HepG2 (cell line): ENCODE measurements around the gene TAS2R4. TPM values are rescaled to one million over a fixed set of nuclear protein-coding genes. Genes with fewer than 3 reads are reported as not detected.

Experiments
- polyA plus RNA-seq, 8 experiments: library from polyadenylated mRNA; depleted of rRNA in 3 of 8; stranded (reverse) in 7 of 8; unstranded in 1 of 8; fragments of >200 nt; fragmentation: Illumina TruSeq in 4 of 8; extraction: Trizol in 4 of 8; gene quantifications; 2 replicates each; pipeline versions ENCODE4 v1.2.1 to v1.2.3, GENCODE V29; 2011 to 2016; ENCODE audit warnings: low read depth in 4 of 8, missing spikeins in 1 of 8, mixed read lengths in 1 of 8; ENCODE audit not compliant: insufficient read depth in 1 of 8
- small RNA-seq, 3 experiments: library from RNA; depleted of rRNA; stranded (forward); fragments of <200 nt; gene quantifications; one replicate each; pipeline ENCODE3, GENCODE V24; 2012; ENCODE audit warnings: low read depth in 2 of 3, low replicate concordance in 1 of 3; ENCODE audit not compliant: insufficient read length in 3 of 3, insufficient read depth in 2 of 3
- total RNA-seq, 5 experiments: library from RNA; depleted of rRNA; stranded (reverse); fragments of >200 nt; fragmentation: Illumina TruSeq; extraction: Trizol; gene quantifications; 2 replicates each; pipeline ENCODE4 v1.2.3, GENCODE V29; 2016; ENCODE audit warnings: low read depth in 1 of 5

The TAS2R4 gene
- total and polyA plus RNA-seq, 2 of the 13 experiments (the other 11 are each of a cell fraction or from before 2014, with no cell fraction given): 0.71 to 0.80 TPM

Small RNA genes lying within 50 kb of the gene (small RNA-seq; reads per million reads assigned to genes)
- 0 reads per million in 3 experiments for gene RNU1-82P

Other genes with a start within 250 kb of the TAS2R4 start
- 30.1 and 35.7 TPM in 2 replicates for gene AGK, start 225.3 kb upstream of the TAS2R4 start, total RNA-seq (2016; rRNA removed; fragmentation: Illumina TruSeq; extraction: Trizol)
- 20.9 and 23.7 TPM in 2 replicates for gene AGK, start 225.3 kb upstream of the TAS2R4 start, polyA plus RNA-seq (2011; rRNA removed)
- gene DENND11, start 74.5 kb upstream of the TAS2R4 start, total RNA-seq (2016; rRNA removed; fragmentation: Illumina TruSeq; extraction: Trizol): 10.5 and 12.5 TPM in 2 replicates
- 7.1 and 8.6 TPM in 2 replicates for gene DENND11, start 74.5 kb upstream of the TAS2R4 start, polyA plus RNA-seq (2011; rRNA removed)
- not detected in 2 replicates for gene WEE2, start 68.3 kb upstream of the TAS2R4 start, total RNA-seq (2016; rRNA removed; fragmentation: Illumina TruSeq; extraction: Trizol)
- gene WEE2, start 68.3 kb upstream of the TAS2R4 start, polyA plus RNA-seq (2011; rRNA removed): not detected in 2 replicates
- gene SSBP1, start 38.3 kb upstream of the TAS2R4 start, total RNA-seq (2016; rRNA removed; fragmentation: Illumina TruSeq; extraction: Trizol): 254 and 363 TPM in 2 replicates
- 52.9 and 64.4 TPM in 2 replicates for gene SSBP1, start 38.3 kb upstream of the TAS2R4 start, polyA plus RNA-seq (2011; rRNA removed)
- gene TAS2R3, start 12.6 kb upstream of the TAS2R4 start, total RNA-seq (2016; rRNA removed; fragmentation: Illumina TruSeq; extraction: Trizol): 0.55 and 1.1 TPM in 2 replicates
- gene TAS2R3, start 12.6 kb upstream of the TAS2R4 start, polyA plus RNA-seq (2011; rRNA removed): 0.72 and 0.74 TPM in 2 replicates
- 0.65 and 1.7 TPM in 2 replicates for gene TAS2R5, start 13.5 kb downstream of the TAS2R4 start, total RNA-seq (2016; rRNA removed; fragmentation: Illumina TruSeq; extraction: Trizol)
- 2.9 and 4.5 TPM in 2 replicates for gene TAS2R5, start 13.5 kb downstream of the TAS2R4 start, polyA plus RNA-seq (2011; rRNA removed)
- not detected in 2 replicates for gene PRSS37, start 64.8 kb downstream of the TAS2R4 start, total RNA-seq (2016; rRNA removed; fragmentation: Illumina TruSeq; extraction: Trizol)
- gene PRSS37, start 64.8 kb downstream of the TAS2R4 start, polyA plus RNA-seq (2011; rRNA removed): not detected in 2 replicates
- gene OR9A4, start 139.7 kb downstream of the TAS2R4 start, total RNA-seq (2016; rRNA removed; fragmentation: Illumina TruSeq; extraction: Trizol): not detected in 2 replicates
- gene OR9A4, start 139.7 kb downstream of the TAS2R4 start, polyA plus RNA-seq (2011; rRNA removed): 0.10 TPM in 1 of 2 replicates, not detected in the other
- gene CLEC5A, start 170.3 kb downstream of the TAS2R4 start, total RNA-seq (2016; rRNA removed; fragmentation: Illumina TruSeq; extraction: Trizol): not detected in 2 replicates
- not detected in 2 replicates for gene CLEC5A, start 170.3 kb downstream of the TAS2R4 start, polyA plus RNA-seq (2011; rRNA removed)
- gene TAS2R38, start 197.1 kb downstream of the TAS2R4 start, total RNA-seq (2016; rRNA removed; fragmentation: Illumina TruSeq; extraction: Trizol): not detected in 2 replicates
- not detected in 2 replicates for gene TAS2R38, start 197.1 kb downstream of the TAS2R4 start, polyA plus RNA-seq (2011; rRNA removed)
- gene MGAM, start 219.2 kb downstream of the TAS2R4 start, total RNA-seq (2016; rRNA removed; fragmentation: Illumina TruSeq; extraction: Trizol): 0.03 and 0.20 TPM in 2 replicates
- 0.16 and 0.34 TPM in 2 replicates for gene MGAM, start 219.2 kb downstream of the TAS2R4 start, polyA plus RNA-seq (2011; rRNA removed)